Suprapubic skin (tissue), 3 donors: Measurements from ENCODE around the gene VAT1.

Experiments
- EP300 ChIP-seq: sonication (generic); formaldehyde crosslinking; IDR thresholded peaks from one replicate; pipeline ENCODE4 v1.6.1; 2017; ENCODE audit warnings: antibody characterized with exemption
- POLR2A ChIP-seq, 2 donors: fragments of 450-650 bp; IDR thresholded peaks; one replicate each; pipeline ENCODE4 v1.6.1; 2017; ENCODE audit warnings: antibody characterized with exemption in 2 of 2, mild to moderate bottlenecking in 2 of 2, moderate library complexity in 2 of 2
- TF ChIP-seq, protein P1 (sequence below), 2 donors: fragments of 200-600 bp in 1 of 2; fragments of 450-650 bp in 1 of 2; sonication (generic) in 1 of 2; IDR thresholded peaks; one replicate each; pipeline ENCODE4 v1.5.1; 2016 to 2019; ENCODE audit warnings: antibody characterized with exemption in 2 of 2, mild to moderate bottlenecking in 1 of 2, moderate library complexity in 1 of 2

DNA sequence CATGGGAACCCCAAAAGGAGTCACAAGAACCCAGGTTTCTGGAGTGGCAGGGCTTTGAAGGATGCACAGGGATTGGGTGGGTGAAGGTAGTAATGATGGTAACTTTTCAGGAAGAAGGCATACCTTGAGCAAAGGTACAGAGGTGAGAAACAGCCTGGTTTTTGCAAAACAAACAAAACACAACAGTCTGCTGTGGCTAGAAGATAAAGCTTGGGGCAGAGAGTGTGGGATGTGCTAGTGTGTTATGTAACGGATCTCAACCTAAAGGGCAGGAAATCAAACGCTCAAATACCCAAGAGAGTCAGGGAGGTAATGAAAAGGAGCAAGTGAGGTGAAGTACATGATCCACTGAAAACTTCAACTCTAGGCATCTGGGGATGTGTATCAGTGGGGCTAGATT is 46.9 kb downstream of the VAT1 start:
- no peak for TF ChIP-seq POLR2A (IDR thresholded peaks at IDR 0.05)
- no peak for TF ChIP-seq EP300
- TF ChIP-seq, protein P1, sequence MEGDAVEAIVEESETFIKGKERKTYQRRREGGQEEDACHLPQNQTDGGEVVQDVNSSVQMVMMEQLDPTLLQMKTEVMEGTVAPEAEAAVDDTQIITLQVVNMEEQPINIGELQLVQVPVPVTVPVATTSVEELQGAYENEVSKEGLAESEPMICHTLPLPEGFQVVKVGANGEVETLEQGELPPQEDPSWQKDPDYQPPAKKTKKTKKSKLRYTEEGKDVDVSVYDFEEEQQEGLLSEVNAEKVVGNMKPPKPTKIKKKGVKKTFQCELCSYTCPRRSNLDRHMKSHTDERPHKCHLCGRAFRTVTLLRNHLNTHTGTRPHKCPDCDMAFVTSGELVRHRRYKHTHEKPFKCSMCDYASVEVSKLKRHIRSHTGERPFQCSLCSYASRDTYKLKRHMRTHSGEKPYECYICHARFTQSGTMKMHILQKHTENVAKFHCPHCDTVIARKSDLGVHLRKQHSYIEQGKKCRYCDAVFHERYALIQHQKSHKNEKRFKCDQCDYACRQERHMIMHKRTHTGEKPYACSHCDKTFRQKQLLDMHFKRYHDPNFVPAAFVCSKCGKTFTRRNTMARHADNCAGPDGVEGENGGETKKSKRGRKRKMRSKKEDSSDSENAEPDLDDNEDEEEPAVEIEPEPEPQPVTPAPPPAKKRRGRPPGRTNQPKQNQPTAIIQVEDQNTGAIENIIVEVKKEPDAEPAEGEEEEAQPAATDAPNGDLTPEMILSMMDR (IDR thresholded peaks at IDR 0.05) = no peak
